Anterior cingulate cortex (tissue), 58 donors: ENCODE measurements around the gene UBE2J2.
"Not testable (repeated sequence)": the region's sequence is repeated elsewhere in the genome, so short reads cannot be mapped to it uniquely, and the experiment has no call there.

Source experiments
- DNase-seq, 58 donors: peaks; one replicate each; lab custom pipeline; 2025; lab: John Stamatoyannopoulos, UW

UBE2J2 gene

GRCh38 chr1:1273512-1274298 lies at the start of gene UBE2J2:
Gene UBE2J2, minus strand, starts transcription at chr1:1273854. Its CDS starts 5,862 bp downstream, at chr1:1267992.
- DNase-seq = peak; percentile 50 to 95 (median 90)

DNA sequence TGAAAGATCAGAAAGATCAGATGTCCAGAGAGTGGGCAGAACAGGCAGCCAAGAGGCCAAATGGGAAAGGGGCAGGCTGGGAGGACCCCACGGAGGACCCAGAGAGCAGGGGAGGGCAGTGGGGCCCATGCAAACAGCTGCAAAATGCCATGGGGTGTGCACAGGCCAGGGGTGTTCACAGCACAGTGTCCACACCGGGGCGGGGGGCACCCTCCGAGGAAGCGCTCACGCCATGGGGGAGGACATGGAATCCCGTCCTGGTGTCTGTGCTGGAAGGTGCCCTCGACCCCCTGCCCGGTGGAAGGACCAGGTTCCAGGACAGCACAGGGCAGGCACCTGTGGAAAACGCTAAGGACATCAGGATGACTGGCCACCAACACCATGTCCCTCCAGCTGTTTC lies 49.3 kb upstream of the UBE2J2 start:
- no peak for DNase-seq

DNA sequence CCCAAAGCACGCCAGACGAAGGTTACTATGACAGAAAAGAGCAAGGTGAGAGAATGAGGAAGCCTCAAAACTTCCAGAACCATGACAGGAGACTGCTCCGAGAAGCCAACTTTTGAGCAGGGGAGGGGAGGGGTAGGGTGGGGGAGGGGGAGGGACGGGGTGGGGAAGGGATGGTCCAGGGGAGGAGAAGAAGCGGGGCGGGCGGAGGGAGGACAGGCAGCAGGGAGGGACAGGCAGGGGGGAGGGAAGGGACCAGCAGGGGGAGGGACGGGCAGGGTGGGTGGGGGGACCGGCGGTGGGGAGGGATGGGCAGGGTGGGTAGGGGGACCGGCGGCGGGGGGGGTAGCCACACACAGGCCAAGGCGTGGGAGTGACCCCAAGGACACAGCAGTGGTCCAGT lies 48.8 kb upstream of the UBE2J2 start:
- DNase-seq = no peak

- no peak for DNase-seq
Measured at GRCh38 chr1:1321477-1321876, 47.8 kb upstream of the UBE2J2 start.

DNA sequence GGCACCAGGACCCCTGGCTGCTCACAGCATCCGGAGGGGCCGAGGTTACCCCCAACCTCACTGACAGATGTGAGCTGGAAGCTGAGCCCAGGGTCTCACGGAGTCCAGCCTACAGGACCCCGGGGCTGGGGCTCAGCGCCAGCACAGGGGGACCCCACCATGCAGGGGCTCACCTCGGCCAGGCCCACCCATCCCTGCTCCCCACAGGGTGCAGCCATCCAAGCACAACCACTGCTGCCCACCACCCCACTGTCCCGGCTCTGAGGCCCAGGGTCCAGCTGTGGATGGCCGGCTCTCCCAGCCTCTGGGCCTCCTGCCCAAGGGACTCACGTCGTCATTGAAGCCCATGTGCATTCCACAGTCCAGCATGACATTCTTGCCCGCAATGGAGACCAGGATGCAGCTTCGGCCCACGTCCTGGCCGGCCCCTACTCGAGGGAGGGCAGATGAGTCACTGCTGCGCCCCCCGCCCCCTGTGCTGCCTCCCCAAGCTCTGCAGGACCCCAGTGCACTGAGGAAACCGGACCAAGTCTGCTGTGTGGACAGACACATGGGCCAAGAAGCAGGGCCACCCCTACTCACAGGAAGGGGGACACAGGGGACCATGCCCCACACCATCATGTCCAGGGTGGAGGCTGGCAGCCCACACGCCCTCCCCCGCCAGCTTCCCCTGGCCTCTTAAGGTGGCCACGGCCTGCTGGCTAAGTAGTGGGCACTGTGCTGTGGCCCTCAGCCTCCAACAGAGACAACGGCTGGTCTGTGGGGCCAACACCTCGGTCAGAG lies 47.2 kb upstream of the UBE2J2 start:
- DNase-seq = no peak

GRCh38 chr1:1319646-1319941 lies 45.9 kb upstream of the UBE2J2 start:
- DNase-seq = no peak

- no peak for DNase-seq
Measured at GRCh38 chr1:1318777-1319645, 45.4 kb upstream of the UBE2J2 start.

GRCh38 chr1:1318131-1318652 lies 44.5 kb upstream of the UBE2J2 start:
- DNase-seq = peak in 33 of 58 donors; percentile 7 to 73 (median 37)

DNA sequence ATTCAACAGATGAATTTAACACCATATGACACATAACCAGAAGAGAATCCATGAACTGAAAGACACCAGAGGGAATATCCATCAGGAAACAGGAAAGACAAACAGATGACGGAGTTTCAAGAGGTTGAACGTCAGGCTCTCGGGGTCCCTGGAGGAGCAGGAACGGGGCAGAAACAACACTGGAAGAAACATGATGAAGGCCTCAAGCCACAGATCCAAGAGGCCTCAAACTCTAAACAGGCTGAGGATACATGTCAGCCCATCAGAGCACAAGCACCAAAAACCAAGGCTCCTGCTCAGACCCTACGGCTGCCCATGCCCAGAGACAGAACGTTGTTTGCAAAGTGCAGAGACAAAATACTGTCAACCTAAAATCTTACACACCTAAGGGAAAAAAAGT lies 43.8 kb upstream of the UBE2J2 start:
- DNase-seq = no peak

DNA sequence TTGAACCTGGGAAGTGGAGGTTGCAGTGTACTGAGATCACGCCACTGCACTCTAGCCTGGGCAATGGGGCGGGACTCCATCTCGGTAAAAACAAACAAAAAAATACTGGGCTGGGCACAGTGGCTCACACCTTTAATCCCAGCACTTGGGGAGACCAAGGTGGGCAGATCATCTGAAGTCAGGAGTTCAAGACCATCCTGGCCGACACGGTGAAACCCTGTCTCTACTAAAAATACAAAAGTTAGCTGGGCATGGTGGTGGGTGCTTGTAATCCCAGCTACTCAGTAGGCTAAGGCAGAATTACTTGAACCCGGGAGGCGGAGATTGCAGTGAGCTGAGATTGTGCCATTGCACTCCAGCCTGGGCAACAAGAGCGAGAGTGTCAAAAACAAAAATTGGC lies 42.5 kb upstream of the UBE2J2 start:
- not testable (repeated sequence) for DNase-seq

- DNase-seq = no peak
Measured at GRCh38 chr1:1315435-1315954, 41.8 kb upstream of the UBE2J2 start.

DNA sequence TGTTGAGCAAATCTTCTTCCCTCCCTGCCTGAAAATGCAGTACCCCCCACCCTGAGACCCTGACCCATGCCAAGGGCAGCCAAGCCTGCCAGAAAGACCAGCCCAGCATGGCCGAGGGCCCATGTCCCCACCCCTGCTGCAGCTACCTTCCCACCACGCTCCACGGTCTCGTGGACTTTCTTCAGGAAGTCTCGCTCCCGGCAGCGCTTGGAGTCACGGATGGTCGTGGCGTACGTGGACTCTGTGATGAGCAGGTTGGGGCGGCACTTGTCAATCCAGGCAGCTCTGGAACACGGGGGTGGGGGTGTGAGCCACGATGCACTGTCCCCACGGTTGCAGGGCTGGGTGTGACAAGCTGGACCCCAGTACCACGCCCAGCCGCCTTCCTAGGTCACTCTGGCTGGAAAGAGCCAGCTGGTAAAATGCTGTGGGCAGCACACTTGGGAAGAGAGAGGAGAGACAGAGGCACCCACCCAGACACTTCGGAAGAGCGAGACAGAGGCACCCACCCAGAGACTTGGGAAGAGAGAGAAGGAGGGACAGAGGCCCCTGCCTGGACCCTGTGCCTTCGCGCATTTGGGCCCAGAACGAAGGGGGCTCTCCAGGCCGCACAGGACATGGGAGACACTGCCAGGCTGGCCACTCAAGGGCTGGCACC lies 41.2 kb upstream of the UBE2J2 start:
- DNase-seq = no peak

- DNase-seq = no peak
Measured at GRCh38 chr1:1314237-1314586, 40.6 kb upstream of the UBE2J2 start.

- DNase-seq = no peak
Measured at GRCh38 chr1:1313500-1314236, 40.0 kb upstream of the UBE2J2 start.

GRCh38 chr1:1312450-1313314 lies 39.0 kb upstream of the UBE2J2 start:
- DNase-seq = no peak

GRCh38 chr1:1311107-1312104 lies 37.8 kb upstream of the UBE2J2 start:
- DNase-seq = no peak

- no peak for DNase-seq
Measured at GRCh38 chr1:1310476-1311053, 36.9 kb upstream of the UBE2J2 start.
